Hepatic stellate cell (primary cell): ENCODE data around the gene ABL2.

ENCODE experiments used
- DNase-seq: peaks from one replicate; pipeline ENCODE4 v3.0.0; 2011; ENCODE audit warnings: low spot score

The ABL2 gene

DNA sequence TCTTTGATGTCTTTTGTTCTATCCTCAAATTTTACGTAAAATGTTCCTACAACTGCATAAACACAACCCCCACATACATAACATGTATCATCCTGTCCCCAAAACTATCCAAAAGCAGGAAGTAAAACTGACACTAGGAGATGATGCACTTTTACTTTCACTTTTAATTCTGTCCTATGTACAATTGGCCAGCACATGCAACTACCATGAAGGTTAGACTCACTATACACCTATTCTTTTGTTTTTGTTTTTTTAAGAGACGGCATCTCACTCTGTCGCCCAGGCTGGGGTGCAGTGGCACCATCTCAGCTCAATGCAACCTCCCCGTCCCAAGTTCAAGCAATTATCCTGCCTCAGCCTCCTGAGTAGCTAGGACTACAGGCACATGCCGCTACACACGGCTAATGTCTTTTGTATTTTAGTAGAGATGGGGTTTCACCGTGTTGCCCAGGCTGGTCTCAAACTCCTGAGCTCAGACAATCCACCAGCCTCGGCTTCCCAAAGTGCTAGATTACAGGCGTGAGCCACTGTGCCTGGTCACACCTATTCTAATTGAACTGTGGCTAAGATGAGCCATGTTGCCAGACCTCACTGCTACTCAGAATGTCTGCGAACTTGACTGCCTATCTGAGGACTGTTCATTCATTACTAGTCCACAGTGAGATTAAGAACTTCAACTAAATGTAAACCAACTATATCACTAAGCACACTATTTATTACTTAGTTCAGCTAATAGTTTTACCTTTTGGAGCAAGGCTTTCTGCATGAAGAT, 99.6 kb downstream of the ABL2 start:
- no peak for DNase-seq

- no peak for DNase-seq
These were observed 101.0 kb downstream of the ABL2 start for GRCh38 chr1:179128520-179128919.

GRCh38 chr1:179127163-179127895, 102.1 kb downstream of the ABL2 start:
- no peak for DNase-seq

DNA sequence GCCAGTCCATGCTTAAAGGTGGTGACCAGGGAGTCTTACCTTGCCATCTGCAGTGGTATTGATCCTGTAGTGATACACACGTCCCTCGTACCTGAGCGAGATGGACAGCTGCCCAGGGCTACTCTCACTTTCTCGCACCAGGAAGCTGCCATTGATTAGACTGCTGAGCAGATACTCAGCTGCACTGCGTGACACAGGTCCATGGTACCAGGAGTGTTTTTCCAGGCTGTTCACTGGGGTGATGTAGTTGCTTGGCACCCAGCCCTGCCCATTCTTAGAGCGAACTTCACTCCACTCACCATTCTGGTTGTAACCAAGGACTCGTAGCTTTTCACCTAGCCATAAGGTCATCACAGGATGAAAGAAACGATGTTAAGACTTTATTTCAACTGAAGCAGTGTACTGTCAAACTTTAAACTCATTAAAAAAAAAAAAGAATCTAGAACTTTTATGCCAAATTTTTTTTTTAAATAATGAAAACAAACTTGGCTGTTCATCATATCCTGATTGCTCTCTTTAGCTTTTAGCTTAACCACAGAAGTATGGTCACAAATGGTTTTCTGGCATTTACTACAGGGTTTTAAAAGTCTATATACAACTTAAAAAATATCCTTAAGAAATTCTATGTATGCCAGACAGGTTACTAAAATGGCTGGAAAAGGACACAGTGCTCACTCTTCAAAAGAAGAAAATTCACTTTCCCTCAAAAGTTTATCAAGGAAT, 103.0 kb downstream of the ABL2 start:
- no peak for DNase-seq

DNA sequence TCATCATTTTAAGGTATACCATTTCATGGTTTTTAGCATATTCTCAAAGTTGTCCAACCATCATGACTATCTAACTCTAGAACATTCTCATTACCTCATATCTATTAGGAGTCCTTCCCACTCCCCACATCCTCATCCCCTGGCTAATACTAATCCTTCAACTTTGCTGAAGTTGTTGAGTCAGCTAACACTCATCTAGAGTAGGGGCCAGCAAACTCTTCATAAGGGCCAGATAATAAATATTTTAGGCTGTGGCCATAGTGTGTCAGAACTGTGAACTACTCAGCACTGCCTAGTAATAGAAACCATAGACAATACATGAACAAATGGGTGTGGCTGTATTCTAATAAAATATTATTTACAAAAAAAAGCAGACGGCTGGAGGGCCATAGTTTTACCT, 104.6 kb downstream of the ABL2 start:
- DNase-seq = no peak

DNA sequence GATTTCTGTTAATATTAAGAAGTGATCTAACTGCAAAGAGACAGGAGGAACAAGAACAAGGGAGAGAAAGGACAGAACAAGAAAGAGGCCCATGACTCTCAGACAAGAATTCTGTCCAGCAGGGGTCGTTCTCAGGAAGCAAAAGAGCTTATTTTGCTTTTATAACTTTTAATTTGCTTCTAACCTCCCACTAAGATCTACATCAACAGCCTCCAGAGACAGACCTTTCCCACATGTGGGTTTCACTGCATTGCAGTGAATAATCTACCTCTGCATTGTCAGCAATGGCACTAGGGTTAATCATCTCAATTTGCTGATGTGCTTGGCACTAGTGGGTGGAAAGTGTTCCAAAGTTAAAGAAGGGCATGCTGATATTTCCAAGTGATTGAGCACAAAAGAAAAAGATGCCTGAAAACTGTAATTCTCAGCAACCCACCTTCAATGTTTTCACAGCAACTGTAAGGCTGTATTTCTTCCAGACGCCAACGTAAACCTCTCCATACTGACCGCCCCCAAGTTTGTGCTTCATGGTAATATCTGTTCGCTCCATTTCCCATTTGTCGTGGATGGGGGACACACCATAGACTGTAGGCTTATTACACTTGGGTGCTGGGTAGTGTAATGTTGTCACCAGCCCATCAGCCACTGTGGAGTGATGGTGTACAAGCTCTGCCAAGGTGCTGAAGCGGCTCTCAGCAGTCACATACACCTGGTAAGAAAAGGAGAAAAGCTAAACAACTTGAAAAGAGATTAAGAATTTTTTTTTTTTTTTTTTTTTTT, 108.1 kb downstream of the ABL2 start:
- no peak for DNase-seq

GRCh38 chr1:179120736-179121135, 108.7 kb downstream of the ABL2 start:
- no peak for DNase-seq

GRCh38 chr1:179119513-179119912, 110.0 kb downstream of the ABL2 start:
- no peak for DNase-seq

DNA sequence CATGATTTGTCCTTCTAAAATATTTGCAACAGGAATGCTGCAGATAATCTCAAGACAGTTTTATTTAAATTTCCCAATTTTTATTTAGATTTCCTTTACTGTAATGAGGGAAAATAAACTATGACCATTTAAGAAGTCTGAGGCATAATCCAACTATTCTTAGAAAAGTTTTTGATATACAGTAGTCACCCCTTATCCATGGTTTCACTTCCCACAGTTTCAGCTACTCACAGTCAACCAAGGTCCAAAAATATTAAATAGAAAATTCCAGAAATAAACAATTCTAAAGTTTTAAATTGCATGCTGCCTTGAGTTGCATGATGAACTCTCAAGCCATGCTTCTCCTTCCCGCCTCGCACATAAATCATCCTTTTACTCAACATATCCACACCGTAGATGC, 114.3 kb downstream of the ABL2 start:
- DNase-seq = no peak

GRCh38 chr1:179108644-179109043, 120.8 kb downstream of the ABL2 start:
- DNase-seq = no peak

GRCh38 chr1:179107706-179108629, 121.5 kb downstream of the ABL2 start:
- DNase-seq = no peak

DNA sequence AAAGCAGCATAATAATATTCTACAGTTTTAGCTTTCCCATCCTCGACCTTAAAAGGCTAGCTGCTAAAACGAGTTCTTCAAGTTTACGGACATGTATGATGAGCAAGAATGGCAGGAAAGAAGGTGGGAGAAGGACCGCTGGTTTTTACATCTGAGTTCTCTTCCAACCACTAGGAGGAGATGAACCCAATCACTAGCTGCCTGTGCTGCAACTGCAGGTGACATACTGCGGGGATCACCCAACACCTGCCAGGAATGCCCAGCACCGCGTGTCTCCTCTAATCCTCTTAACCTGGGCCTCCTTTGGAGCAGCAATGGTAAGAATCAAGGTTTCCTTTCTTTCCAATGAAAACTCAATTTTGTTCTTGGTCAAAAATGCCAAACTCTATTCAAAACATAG, 124.1 kb downstream of the ABL2 start:
- DNase-seq = no peak

DNA sequence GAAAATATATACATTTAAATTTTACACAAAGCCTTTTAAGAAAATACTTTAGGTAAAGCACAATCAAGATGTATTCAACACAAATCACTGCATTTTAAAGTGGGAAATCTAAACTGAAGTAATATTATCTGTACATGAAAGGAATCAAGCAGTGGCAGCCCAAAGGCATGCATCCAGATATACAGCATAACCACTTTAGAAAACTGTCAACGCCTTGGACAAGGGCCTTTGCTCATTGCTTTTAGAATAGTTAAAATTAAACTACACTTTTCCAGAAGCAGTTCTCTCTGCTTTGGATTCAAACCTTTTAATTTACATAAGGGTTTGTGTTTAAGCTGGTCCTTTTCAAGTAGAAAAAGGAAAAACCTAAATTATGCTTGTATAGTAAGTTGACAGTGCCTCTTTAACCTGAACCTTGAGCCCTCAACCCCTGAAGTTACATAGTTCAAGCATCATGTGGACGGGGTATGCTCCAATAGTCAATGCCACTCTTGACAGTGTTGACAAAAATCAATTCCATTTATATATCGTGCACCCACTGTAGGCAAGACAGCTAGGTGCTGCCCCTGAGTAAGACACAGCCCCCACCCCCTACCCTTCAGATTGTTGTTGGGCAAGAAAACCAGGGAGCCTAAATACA, 124.7 kb downstream of the ABL2 start:
- no peak for DNase-seq

DNA sequence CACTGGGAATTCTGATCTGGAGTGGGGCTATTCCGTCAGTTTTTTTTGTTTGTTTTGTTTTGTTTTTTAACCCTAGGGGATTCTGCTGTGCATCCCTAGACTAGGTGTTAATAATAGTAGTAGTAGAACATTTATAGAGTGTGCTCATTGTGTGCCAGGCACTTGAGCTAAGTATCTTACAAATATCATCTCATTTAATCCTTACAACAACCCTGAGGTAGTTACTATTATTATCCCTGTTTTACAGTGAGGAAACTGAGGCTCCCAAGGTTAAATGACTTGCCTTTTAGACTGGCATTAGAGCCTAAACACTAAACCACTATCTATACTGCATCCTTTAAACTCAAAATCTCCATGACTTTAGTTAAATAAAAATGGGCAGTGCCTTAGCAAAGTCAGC, 125.5 kb downstream of the ABL2 start:
- DNase-seq = no peak

- DNase-seq = no peak
These were observed 127.9 kb downstream of the ABL2 start for GRCh38 chr1:179101566-179101965.

GRCh38 chr1:179099891-179100290, 129.6 kb downstream of the ABL2 start:
- no peak for DNase-seq

DNA sequence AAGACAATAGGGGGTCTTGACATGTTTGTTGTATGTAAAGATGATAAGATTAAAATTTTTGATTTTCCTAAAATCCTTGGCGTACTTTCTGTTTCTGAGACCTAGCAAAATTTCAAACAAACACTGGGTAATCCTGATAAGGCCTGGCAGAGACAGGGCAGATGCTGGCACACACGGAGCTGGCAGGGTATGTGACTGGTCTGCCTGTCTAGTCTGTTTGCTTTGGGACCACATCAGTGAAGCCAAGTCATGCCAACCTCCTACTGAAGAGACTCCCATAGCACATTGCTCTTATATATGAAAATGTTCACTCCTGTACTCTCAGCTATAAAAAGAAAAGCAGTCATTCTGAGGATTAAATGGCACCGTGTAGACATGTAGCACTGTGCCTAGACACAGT, 133.6 kb downstream of the ABL2 start:
- no peak for DNase-seq

- no peak for DNase-seq
These were observed 134.1 kb downstream of the ABL2 start for GRCh38 chr1:179095377-179095776.

DNA sequence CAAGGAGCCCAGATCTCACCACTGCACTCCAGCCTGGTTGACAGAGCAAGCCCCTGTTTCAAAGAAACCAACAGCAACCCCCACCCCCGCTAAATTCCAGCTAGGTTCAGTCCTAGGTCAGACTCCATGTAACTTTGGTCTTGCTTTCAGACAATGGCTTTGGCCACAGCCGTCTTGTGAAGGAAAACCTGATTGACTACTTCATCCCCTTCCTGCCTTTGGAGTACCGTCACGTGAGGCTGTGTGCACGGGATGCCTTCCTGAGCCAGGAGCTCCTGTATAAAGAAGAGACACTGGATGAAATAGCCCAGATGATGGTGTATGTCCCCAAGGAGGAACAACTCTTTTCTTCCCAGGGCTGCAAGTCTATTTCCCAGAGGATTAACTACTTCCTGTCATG, 134.7 kb downstream of the ABL2 start:
- DNase-seq = no peak

- DNase-seq = no peak
These were observed 136.5 kb downstream of the ABL2 start for GRCh38 chr1:179092896-179093461.
